Measurements from ENCODE around the gene S1PR3.

Gene S1PR3

GRCh38 chr9:88969646-88970373 lies 21.5 kb upstream of the S1PR3 start:
- DNase-seq (ENCODE audit: low read depth), result no peak

GRCh38 chr9:88971131-88971960 lies 19.9 kb upstream of the S1PR3 start:
- DNase-seq (ENCODE audit: low read depth), result no peak

- no peak for DNase-seq (ENCODE audit: low read depth)
Observed at GRCh38 chr9:88972401-88972800, 18.9 kb upstream of the S1PR3 start.

GRCh38 chr9:88973281-88974045 lies 17.8 kb upstream of the S1PR3 start:
- DNase-seq (ENCODE audit: low read depth), result no peak

- DNase-seq (ENCODE audit: low read depth), result no peak
Observed at GRCh38 chr9:88974641-88975040, 16.6 kb upstream of the S1PR3 start.

GRCh38 chr9:88975966-88976889 lies 15.0 kb upstream of the S1PR3 start:
- DNase-seq (ENCODE audit: low read depth), result no peak

GRCh38 chr9:88976890-88977257 lies 14.4 kb upstream of the S1PR3 start:
- DNase-seq (ENCODE audit: low read depth), result no peak

- DNase-seq (ENCODE audit: low read depth), result no peak
Observed at GRCh38 chr9:88978034-88978433, 13.2 kb upstream of the S1PR3 start.

GRCh38 chr9:88979021-88979420 lies 12.2 kb upstream of the S1PR3 start:
- DNase-seq (ENCODE audit: low read depth), result no peak

- no peak for DNase-seq (ENCODE audit: low read depth)
Observed at GRCh38 chr9:88979791-88980190, 11.5 kb upstream of the S1PR3 start.

- no peak for DNase-seq (ENCODE audit: low read depth)
Observed at GRCh38 chr9:88980740-88981203, 10.5 kb upstream of the S1PR3 start.

- no peak for DNase-seq (ENCODE audit: low read depth)
Observed at GRCh38 chr9:88983865-88984542, 7.3 kb upstream of the S1PR3 start.

GRCh38 chr9:88984543-88984883 lies 6.8 kb upstream of the S1PR3 start:
- DNase-seq (ENCODE audit: low read depth), result no peak

GRCh38 chr9:88985616-88986015 lies 5.7 kb upstream of the S1PR3 start:
- no peak for DNase-seq (ENCODE audit: low read depth)

- no peak for DNase-seq (ENCODE audit: low read depth)
Observed at GRCh38 chr9:88986776-88987175, 4.5 kb upstream of the S1PR3 start.

GRCh38 chr9:88987661-88988060 lies 3.6 kb upstream of the S1PR3 start:
- DNase-seq (ENCODE audit: low read depth), result no peak

GRCh38 chr9:88988796-88989641 lies 2.2 kb upstream of the S1PR3 start:
- peak; percentile 11 for DNase-seq (ENCODE audit: low read depth)

GRCh38 chr9:88990041-88990728 lies 1.1 kb upstream of the S1PR3 start:
- no peak for DNase-seq (ENCODE audit: low read depth)

GRCh38 chr9:88990729-88991065 lies 571 bp upstream of the S1PR3 start:
- no peak for DNase-seq (ENCODE audit: low read depth)

- no peak for DNase-seq (ENCODE audit: low read depth)
Observed at GRCh38 chr9:88992556-88992955, 1.3 kb downstream of the S1PR3 start.

Data from activated T-cell treated with anti-CD3 and anti-CD28 coated beads for 24 hours (primary cell).